Measurements from ENCODE around the gene CCR8. TPM values are rescaled to one million over a fixed set of nuclear protein-coding genes. Genes with fewer than 3 reads are reported as not detected.

CCR8 gene
- total RNA-seq, 1 donor from 2014 or later, result 12.8 TPM

Other genes with a start within 250 kb of the CCR8 start
- 46.4 and 49.0 TPM in 2 replicates for gene GORASP1, start 222.1 kb upstream of the CCR8 start, total RNA-seq
- gene TTC21A, start 222.0 kb upstream of the CCR8 start, total RNA-seq, result 5.1 and 6.1 TPM in 2 replicates
- gene CSRNP1, start 176.1 kb upstream of the CCR8 start, total RNA-seq, result 22.0 and 23.4 TPM in 2 replicates
- 0.12 and 0.25 TPM in 2 replicates for gene XIRP1, start 137.1 kb upstream of the CCR8 start, total RNA-seq
- gene CX3CR1, start 49.7 kb upstream of the CCR8 start, total RNA-seq, result 8.5 and 12.4 TPM in 2 replicates
- gene SLC25A38, start 53.7 kb downstream of the CCR8 start, total RNA-seq, result 33.1 and 34.5 TPM in 2 replicates
- 1,413 and 1,431 TPM in 2 replicates for gene RPSA, start 77.0 kb downstream of the CCR8 start, total RNA-seq
- not detected in 2 replicates for gene MOBP, start 138.0 kb downstream of the CCR8 start, total RNA-seq